ENCODE measurements around the gene STAU1. TPM values are rescaled to one million over a fixed set of nuclear protein-coding genes. Genes with fewer than 3 reads are reported as not detected.
"Not testable (repeated sequence)": the region's sequence is repeated elsewhere in the genome, so short reads cannot be mapped to it uniquely, and the experiment has no call there.

The STAU1 gene
- polyA plus RNA-seq, 3 donors: 111 to 121 (median 119) TPM

DNA sequence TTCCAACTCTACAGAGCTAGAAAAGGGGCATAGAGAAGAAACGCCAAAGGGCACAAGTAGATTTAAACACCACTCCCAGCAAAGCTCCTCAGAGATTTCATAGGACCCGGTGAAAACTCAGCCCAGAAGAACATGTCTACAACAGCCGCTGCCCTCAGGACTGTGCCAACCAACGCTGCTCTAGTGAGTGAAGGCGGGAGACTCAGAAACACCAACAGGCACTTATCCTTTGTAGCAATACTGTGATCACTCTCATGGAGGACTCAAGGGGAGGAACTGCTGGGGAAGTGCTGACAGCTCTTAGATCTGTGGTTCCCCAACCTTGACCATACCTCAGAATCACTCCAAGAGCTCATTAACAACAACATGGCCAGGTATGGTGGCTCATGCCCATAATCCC, 39.5 kb downstream of the STAU1 start:
- DNase-seq (ENCODE audit: extremely low read depth in 1 of 11, low read depth in 9 of 11, low spot score in 4 of 11): no peak

DNA sequence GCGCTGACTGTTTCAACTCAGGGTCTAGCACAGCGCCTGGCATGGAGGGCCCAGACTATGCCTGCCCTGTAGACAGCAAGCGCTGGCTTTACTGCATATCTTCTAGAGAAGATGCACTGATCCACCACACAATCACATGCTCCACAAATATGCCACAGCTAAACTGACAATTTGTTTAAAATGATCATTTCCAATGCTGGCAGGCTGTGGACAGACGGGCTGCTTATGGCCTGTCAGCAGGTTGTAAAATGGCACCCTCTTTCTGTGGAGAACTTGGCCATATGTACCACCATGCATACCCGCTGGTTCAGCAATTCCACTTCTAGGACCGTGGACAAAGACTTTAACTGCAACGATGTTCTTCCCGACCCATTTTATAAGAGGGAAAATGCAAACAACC, 40.8 kb downstream of the STAU1 start:
- no peak for DNase-seq (ENCODE audit: extremely low read depth in 1 of 11, low read depth in 9 of 11, low spot score in 4 of 11)

DNA sequence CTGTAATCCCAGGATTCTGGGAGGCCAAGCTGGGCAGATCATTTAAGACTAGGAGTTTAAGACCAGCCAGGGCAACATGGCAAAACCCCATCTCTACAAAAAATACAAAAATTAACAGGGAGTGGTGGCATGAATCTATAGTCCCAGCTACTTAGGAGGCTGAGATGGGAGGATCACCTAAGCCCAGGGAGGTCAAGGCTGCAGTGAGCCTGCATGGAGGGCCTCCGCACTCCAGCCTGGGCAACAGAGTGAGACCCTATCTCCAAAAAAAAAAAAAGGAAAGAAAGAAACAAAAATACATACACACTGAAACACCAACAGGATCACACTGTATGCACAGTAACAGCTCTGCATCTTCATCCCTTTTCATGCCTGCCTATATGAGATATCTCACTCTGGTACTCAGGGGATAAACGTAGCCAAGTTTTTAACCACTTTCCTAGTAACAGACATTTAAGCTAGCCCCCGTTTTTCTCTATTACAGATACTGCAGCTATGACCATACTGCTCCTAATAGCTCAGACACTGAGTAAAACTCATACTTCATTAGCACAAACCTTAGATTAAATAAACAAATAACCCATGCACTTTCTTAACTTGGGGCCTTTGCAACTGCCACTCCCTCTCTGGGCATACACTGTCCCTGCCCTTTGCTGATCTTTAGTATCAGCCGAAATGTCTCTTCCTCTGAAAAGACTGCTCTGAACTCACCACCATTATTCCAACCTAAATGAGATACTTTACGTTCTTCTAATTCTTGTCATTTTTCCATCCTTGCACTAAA, 41.5 kb downstream of the STAU1 start:
- no peak for DNase-seq (ENCODE audit: extremely low read depth in 1 of 11, low read depth in 9 of 11, low spot score in 4 of 11)

DNA sequence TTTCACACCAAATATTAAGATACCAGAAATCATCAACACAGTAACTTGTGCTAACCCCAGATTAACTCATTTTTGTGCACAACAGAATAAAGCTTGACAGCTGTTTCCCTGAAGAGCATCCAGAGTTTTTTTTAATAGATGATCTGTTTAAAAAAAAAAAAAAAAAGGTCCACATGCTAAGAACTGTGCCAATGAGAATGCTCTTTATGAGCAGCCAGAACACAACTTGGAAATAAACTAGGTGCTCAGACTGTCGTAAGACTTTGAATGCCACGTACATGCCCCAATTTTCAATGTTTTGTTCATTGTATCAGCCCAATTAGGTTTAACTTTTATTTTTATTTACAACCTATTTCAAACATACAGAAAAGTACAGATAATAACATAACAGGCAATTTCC, 47.3 kb downstream of the STAU1 start:
- DNase-seq (ENCODE audit: extremely low read depth in 1 of 11, low read depth in 9 of 11, low spot score in 4 of 11): no peak

DNA sequence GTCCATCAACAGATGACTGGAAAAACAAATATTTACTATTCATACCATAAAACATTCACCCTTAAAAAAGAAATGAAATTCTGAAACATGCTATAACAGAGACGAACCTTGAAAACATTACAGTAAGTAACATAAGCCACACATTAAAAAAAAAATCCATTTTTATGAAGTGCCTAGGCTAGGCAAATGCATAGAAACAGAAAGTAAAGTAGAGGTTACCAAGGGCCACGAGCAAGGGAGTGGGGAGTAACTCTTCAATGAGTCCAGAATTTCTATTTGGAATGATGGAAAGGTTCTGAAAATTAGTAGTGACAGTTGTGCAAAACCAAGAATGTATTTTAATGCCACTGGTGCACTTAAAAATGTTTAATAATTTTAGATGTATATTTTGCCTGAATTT, 47.7 kb downstream of the STAU1 start:
- no peak for DNase-seq (ENCODE audit: extremely low read depth in 1 of 11, low read depth in 9 of 11, low spot score in 4 of 11)

DNA sequence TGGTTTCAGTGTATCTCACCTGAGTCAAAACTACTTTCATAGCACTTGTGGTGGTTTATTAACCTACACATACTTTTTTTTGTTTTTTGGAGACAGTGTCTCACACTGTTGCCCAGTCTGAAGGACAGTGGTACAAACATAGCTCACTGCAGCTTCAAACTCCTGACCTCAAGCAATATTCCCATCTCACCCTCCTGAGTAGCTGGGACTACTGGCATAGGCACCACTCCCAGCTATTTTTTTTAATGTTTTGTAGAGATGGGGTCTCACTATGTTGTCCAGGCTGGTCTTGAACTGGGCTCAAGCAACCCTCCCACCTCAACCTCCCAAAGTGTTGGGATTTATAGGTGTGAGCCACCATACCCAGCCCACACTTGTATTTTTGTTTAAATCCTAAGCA, 49.7 kb downstream of the STAU1 start:
- DNase-seq (ENCODE audit: extremely low read depth in 1 of 11, low read depth in 9 of 11, low spot score in 4 of 11): no peak

DNA sequence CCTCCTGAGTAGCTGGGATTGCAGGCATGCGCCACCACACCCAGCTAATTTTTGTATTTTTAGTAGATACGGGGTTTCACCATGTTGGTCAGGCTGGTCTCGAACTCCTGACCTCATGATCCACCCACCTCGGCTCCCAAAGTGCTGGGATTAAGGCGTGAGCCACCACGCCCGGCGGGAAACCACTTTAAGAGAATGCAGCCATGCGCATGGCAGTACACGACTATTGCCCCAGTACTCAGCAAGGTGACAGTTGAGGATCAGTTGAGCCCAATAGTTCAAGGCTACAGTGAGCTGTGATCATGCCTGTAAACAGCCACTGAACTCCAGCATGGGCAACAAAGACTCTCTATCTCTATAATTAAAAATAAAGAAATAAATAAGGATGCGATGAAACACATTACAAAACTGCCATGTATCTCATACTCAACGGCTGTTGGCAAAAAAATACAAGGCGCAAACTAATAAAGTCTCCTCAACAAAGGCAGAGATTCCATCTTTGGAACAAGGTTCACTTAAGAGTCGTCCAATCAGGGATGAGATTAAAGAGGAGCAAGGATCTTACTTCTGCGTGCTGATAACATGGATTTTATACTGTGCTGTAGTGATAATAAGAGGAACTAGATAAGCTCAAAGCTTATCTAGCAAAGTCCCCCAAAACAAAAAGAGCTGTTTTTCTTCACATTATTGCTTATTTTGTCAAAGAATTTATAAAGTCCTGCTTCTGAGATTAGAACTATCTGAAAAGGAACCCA, 51.1 kb downstream of the STAU1 start:
- no peak for DNase-seq (ENCODE audit: extremely low read depth in 1 of 11, low read depth in 9 of 11, low spot score in 4 of 11)

DNA sequence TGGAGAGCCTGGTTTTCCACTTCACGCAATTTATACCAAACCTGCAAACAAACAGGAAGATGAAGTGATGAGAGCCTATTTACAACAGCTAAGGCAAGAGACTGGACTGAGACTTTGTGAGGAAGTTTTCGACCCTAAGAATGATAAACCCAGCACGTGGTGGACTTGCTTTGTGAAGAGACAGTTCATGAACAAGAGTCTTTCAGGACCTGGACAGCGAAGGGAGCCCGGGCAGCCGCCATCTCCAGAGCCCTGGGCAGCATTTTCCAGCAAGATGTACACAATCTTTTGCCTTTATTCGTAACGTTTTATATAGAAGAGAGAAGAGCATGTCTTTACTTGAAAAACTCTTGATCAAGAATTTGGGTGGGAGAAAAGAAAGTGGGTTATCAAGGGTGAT, 53.3 kb downstream of the STAU1 start:
- DNase-seq (ENCODE audit: extremely low read depth in 1 of 11, low read depth in 9 of 11, low spot score in 4 of 11): not testable (repeated sequence)

DNA sequence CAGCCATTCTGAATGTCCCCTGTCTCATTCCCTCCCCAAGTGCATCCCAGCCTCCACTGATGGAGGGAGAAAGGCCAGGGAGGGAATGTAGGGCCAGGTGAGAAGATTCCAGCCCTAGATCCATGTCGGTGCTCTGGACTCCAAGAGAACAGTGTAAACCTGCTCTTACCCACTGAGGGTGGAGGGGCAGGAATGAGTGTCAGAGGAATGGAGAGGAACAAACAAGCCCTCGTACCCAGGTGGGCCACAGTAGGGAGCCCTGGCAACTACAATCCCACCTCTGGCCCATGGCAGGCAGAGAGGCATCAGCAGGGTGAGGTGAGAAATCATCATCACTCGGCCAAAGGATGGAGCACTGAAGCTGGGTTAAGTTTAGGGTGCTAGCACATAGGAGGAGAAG, 54.6 kb downstream of the STAU1 start:
- no peak for DNase-seq (ENCODE audit: extremely low read depth in 1 of 11, low read depth in 9 of 11, low spot score in 4 of 11)

DNA sequence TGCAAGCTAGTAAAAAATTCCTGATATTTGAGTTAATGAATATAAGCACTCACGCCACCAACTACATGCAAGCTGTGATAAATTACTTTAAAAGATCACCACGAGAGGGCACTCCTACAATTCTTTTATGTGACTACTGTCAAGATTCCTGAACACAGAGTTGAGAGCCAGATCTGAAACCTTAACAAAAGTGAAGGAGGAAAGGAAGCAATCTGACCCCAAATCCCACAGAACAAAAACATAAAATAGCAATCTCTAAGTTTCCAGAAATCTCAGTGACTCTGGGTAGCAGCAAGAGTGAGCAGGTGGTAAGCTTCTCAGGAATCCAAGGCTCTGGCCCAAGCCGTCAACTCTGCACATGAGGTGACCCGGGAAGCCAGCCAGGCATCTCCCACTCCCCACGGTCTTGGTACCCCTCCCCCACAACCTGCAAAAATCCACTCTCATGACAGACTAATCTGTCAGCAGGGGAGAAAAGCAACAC, 55.1 kb downstream of the STAU1 start:
- peak; percentile 46 to 86 (median 67) for DNase-seq (ENCODE audit: extremely low read depth in 1 of 11, low read depth in 9 of 11, low spot score in 4 of 11)

DNA sequence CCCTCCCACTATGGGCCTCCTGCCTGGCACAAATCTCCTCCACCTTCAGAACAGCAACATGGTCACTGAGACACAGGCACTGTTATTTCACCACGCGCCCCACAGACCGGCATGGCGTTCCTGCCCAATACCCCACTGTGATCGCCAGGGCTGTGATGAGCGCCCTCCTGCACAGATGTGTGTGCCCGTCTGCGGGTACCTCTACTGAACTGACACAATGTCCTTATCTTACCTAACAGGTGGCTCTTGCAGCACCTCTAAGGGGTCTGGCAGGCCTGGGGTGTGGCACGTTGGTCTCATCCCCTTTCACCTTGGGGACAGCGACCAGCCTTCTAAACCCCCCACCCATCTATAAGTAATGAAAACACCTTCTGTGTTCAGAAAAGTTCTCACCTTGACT, 64.2 kb downstream of the STAU1 start:
- DNase-seq (ENCODE audit: extremely low read depth in 1 of 11, low read depth in 9 of 11, low spot score in 4 of 11): no peak

DNA sequence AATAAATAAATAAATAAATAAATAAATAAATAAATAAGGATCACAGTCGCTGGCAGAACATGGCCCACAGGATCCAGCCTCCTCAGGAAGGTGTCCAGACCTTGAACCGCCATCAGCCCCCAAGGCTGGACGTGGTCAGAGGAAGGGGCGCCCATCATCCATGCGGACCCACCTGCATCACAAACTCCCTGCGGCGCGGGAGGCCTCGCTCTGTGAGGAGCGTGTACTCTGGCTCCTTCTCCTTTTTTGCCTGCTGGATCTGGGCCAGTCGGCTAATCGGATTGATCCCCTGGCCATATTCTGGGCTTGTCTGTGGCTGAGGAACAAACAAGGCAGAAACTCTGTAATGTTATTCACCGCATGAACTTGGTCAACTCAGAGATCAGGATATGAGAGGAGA, 65.2 kb downstream of the STAU1 start:
- DNase-seq (ENCODE audit: extremely low read depth in 1 of 11, low read depth in 9 of 11, low spot score in 4 of 11): no peak

DNA sequence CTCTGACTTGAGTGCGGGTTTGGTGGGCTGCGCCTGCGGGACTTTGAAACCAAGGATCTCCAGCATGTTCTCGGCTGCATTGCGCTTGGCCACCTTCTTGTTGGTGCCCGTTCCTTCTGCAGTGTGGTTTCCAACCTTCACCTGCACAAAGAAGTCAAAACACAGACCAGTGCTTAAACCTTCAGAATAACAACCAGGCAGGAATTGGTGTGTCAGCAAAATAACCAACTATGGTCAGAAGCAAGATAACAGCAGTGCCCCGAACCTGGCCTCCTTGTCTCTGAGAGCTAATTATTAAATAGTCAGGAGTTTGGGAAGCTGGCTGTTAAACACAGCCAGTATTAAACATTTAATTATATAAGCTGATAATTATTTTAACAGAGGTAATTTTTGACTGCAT, 68.1 kb downstream of the STAU1 start:
- DNase-seq (ENCODE audit: extremely low read depth in 1 of 11, low read depth in 9 of 11, low spot score in 4 of 11): no peak

DNA sequence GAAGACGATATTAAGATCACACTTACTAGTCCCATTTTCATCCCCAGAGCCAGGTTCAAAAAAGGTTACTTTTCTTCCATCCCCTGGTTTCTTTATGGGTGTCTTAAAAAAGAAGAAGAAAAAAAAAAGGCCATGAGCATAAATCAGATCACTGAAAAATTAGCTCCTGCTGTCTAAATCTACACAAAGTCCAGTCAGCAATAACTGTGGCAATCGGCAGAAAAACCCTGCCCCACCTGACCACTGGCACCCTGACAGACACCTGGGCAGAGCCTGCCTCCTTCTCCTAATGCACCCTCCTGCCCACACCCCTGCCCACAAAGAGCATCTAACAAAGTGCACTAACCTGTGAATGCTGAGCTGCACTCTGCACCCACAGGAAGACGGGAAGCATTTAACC, 69.8 kb downstream of the STAU1 start:
- no peak for DNase-seq (ENCODE audit: extremely low read depth in 1 of 11, low read depth in 9 of 11, low spot score in 4 of 11)

DNA sequence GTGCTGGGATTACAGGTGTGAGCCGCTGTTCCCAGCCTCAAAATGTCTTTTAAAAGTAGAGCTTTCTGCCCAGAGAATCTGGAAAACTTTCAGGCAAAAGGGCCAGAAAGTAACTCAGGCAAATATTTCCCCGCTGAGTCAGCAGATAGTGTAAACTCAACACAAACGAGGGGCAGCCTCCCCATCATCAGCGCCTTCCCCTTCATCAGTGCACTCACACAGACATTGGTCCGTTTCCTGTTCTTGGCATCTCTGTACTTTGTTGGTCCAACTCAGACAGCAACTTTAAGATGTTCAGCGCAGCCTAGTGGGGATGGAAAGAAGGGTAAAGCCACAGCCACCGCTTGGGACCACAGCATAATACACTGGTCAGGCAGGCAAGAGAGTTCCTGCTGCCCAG, 72.6 kb downstream of the STAU1 start:
- DNase-seq (ENCODE audit: extremely low read depth in 1 of 11, low read depth in 9 of 11, low spot score in 4 of 11): no peak

DNA sequence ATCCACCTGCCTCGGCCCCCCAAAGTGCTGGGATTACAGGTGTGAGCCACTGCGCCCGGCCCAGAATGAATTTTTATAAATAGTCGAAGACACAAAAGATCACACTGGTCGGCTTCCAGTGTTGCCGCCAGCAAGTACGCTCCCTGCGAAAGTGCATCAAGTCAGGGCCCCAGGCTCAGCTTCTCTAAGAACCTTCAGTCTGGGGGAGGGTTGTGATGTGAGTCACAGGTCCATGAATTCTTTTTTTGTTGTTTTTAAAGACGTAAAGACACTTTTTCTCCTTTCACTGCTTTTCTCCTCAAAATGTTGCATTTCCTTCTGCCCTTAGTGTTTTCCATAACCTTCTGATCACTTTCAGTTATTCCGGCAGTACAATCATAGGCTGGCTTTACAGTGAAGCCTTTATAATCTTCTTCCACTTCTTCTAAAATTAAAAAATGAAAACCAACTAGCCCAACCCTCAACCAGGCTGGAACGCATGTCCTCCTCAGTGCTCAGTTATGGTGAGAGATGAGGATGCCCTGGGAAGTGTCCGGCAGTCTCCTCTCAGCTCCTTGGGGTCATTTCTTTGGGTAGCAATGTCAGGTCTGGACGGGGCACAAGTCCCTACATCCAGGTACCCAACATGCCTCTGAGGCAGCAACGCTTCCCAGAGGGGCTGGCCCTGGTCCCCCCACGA, 75.4 kb downstream of the STAU1 start:
- DNase-seq (ENCODE audit: extremely low read depth in 1 of 11, low read depth in 9 of 11, low spot score in 4 of 11): no peak

DNA sequence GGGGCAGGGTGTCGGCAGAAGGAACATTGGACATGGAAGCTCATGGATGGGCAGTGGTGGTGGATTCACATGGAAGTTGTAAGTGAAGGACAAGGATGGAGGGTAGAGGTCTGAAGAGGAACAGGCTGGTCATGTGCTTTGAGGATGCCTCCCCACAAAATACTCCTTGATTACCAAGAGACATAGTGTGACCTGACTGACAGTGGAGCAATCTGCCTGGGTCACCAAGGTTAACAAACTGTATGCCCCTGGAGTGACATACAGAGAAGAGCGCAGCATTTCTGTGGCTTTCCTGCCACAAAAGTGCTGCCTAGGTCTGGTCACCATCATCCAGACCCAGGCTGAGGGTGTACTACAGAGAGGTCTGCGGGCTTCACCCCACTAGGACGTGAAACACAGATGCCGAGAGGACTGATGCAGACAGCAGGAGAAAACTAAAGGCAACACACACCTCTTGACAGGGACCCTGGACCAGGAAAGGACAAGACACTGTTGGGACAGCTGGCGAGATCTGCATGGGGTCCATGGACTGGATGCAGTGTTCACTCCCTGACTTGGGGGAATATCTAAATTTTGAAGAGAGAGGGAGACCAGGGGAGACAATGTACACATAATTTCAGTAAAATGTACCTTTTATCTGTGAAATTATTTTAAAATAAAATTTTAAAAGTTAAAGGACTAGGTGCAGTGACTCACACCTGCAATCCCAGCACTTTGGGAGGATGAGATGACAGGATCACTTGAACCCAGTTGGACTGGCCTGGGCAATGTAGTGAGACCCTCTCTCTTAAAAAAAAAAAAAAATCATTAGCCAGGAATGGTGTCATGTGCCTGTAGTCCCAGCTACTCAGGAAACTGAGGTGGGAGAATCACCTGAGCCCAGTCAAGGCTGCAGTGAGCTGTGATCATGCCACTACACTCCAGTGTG, 77.1 kb downstream of the STAU1 start:
- no peak for DNase-seq (ENCODE audit: extremely low read depth in 1 of 11, low read depth in 9 of 11, low spot score in 4 of 11)

DNA sequence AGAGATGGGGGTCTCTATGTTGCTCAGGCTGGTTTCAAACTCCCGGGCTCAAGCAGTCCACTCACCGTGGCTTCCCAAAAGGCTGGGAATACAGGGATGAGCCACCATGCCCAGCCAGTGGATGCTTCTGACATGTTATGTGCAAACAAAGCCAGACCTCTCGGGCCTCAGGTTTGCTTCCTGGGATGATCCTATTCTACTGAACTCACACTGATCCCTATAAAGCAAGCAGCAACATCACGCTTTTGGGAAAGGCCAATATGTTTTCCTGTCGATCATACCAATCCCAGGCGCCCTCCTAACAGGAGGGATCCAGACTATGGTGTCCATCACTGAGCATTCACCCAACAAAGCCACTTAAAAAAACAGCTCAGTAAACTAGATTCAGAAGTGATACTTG, 81.8 kb downstream of the STAU1 start:
- DNase-seq (ENCODE audit: extremely low read depth in 1 of 11, low read depth in 9 of 11, low spot score in 4 of 11): no peak

DNA sequence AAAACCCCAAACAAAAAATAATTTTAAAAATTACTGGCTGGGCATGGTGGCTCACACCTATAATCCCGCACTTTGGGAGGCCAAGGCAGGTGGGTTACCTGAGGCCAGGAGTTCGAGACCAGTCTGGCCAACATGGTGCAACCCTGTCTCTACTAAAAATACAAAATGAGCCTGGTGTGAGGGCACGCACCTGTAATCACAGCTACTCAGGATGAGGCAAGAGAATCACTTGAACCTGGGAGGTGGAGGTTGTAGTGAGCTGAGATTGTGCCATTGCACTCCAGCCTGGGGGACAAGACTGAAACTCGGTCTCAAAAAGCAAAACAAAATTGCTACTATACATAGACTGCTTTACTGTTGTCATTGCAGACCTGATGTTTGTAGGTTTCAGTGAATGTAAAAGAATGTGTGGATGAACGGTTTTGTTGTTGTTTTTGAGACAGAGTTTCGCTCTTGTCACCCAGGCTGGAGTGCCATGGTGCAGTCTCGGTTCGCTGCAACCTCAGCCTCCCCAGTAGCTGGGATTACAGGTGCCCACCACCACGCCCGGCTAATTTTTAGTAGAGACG, 83.1 kb downstream of the STAU1 start:
- DNase-seq (ENCODE audit: extremely low read depth in 1 of 11, low read depth in 9 of 11, low spot score in 4 of 11): not testable (repeated sequence)

All from renal cortex interstitium (tissue), 11 donors.